ENCODE data around the gene GPR153.

DNA sequence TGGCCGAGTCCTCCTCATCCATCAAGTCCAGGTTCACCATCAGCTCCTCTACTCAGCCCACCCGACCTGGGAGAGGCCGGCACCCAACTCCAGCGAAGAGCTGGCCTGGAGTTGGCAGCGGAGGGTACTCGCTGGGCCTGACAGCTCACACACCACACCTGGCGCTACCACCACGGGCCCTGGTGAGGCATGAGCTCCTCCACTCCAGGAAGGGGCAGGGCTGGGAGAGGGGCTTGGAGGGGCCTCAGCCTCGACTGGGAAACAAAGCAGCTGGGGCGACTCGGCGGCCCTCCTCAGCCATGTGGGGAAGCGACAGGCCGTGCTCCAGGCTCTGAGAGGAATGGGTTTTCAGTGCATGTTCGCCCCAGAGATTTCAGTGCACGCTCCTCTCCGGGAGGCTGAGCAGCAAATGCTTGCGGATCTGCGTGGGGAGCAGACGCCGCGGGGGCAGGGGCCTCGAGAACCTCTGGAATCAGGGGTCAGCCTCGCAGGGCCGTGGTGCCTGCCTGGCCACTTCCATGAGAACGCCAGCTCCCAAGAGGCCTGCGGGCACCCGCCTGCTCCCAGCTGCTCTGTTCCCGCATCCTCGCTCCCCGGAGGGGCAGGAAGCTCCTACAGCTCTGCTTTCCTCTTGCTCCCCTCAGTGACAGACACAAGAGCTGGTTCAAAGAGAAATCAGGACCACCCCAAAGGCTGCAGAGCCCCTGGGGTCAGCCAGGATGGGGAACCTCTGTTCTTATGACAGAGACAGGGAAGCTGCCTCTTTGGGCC lies 18.9 kb upstream of the GPR153 start:
- TF ChIP-seq, protein P1, sequence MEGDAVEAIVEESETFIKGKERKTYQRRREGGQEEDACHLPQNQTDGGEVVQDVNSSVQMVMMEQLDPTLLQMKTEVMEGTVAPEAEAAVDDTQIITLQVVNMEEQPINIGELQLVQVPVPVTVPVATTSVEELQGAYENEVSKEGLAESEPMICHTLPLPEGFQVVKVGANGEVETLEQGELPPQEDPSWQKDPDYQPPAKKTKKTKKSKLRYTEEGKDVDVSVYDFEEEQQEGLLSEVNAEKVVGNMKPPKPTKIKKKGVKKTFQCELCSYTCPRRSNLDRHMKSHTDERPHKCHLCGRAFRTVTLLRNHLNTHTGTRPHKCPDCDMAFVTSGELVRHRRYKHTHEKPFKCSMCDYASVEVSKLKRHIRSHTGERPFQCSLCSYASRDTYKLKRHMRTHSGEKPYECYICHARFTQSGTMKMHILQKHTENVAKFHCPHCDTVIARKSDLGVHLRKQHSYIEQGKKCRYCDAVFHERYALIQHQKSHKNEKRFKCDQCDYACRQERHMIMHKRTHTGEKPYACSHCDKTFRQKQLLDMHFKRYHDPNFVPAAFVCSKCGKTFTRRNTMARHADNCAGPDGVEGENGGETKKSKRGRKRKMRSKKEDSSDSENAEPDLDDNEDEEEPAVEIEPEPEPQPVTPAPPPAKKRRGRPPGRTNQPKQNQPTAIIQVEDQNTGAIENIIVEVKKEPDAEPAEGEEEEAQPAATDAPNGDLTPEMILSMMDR (IDR thresholded peaks at IDR 0.05; ENCODE audit: control extremely low read depth in 1 of 3, insufficient read depth in 1 of 3, low read depth in 1 of 3, low read length in 3 of 3), result no peak
- TF ChIP-seq POLR2A (IDR thresholded peaks at IDR 0.05; ENCODE audit: control extremely low read depth in 1 of 2, low read depth in 2 of 2, low read length in 2 of 2) (no peak), KDM1A (IDR thresholded peaks at IDR 0.05; ENCODE audit: borderline replicate concordance, low read length) (no peak), POLR2AphosphoS5 (IDR thresholded peaks at IDR 0.05; ENCODE audit: low read depth, low read length) (no peak), RXRA (IDR thresholded peaks at IDR 0.05; ENCODE audit: insufficient read depth, low read depth, low read length) (no peak), RAD21 (IDR thresholded peaks at IDR 0.05 in 1 of 2, conservative IDR thresholded peaks at IDR 0.05 in 1 of 2; ENCODE audit: low read depth in 2 of 2, low read length in 2 of 2) (no peak), RNF2 (IDR thresholded peaks at IDR 0.05; ENCODE audit: borderline replicate concordance, low read depth, low read length, missing control alignments, poor library complexity, severe bottlenecking) (no peak), EZH2 (IDR thresholded peaks at IDR 0.05; ENCODE audit: low read depth, low read length, severe bottlenecking) (no peak), ASH2L (IDR thresholded peaks at IDR 0.05; ENCODE audit: low read length) (no peak), SP2 (IDR thresholded peaks at IDR 0.05; ENCODE audit: low read length) (no peak), GABPA (IDR thresholded peaks at IDR 0.05; ENCODE audit: borderline replicate concordance, insufficient read depth, low read length) (no peak), FOSL1 (IDR thresholded peaks at IDR 0.05; ENCODE audit: insufficient read depth, low read depth, low read length) (no peak)
- TF ChIP-seq, protein P2, sequence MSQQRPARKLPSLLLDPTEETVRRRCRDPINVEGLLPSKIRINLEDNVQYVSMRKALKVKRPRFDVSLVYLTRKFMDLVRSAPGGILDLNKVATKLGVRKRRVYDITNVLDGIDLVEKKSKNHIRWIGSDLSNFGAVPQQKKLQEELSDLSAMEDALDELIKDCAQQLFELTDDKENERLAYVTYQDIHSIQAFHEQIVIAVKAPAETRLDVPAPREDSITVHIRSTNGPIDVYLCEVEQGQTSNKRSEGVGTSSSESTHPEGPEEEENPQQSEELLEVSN (IDR thresholded peaks at IDR 0.05), result no peak
- TF ChIP-seq, protein P3, sequence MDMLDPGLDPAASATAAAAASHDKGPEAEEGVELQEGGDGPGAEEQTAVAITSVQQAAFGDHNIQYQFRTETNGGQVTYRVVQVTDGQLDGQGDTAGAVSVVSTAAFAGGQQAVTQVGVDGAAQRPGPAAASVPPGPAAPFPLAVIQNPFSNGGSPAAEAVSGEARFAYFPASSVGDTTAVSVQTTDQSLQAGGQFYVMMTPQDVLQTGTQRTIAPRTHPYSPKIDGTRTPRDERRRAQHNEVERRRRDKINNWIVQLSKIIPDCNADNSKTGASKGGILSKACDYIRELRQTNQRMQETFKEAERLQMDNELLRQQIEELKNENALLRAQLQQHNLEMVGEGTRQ (IDR thresholded peaks at IDR 0.05; ENCODE audit: low read length), result no peak

Data from H1 (cell line).